Right forelimb (tissue), 1 donor: ENCODE results near the gene UROC1.

Experiments
- DNase-seq: peaks from one replicate; pipeline ENCODE4 v3.0.0-alpha.2; 2018

UROC1 gene

DNA sequence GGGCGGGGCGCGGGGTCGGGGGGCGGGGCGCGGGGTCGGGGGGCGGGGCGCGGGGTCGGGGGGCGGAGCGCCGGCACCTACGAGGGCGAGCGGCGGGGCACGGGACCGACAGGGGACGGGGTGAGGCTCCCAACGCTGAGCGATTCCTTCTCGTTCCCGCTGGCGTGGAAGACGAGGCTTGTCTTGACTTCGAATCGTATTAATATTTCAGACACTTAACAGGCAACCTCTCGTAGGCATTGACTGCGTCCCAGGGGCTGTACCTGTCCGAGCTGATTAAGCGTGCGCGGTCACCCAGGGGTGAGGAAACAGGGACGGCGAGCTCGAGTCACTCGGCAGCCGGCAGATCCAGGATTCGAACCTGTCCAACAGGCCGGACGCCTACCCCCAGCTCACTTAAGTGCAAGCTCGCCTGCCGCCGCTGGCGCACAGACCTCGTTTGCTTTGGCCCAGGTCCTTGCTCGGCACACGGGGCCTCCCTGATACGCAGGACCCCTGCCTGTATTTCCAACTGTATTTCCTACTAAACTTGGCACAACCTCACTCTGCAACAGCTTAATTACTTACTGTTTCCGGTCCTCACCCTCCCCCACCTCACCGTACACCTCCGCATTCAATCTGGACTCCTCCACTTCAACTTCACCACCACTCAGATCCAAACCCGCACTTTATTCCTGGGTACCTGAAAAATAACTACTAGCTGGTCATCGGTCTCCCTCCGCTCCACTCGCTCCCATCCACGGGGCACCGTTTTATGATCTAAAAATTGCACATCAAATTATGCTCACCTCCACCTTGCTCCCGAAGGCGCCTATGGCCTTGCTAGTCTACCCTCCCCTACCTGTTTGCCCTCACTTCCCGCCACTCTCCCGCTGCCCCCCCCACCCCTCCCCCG lies 41.2 kb downstream of the UROC1 start:
- DNase-seq, result peak; percentile 73

DNA sequence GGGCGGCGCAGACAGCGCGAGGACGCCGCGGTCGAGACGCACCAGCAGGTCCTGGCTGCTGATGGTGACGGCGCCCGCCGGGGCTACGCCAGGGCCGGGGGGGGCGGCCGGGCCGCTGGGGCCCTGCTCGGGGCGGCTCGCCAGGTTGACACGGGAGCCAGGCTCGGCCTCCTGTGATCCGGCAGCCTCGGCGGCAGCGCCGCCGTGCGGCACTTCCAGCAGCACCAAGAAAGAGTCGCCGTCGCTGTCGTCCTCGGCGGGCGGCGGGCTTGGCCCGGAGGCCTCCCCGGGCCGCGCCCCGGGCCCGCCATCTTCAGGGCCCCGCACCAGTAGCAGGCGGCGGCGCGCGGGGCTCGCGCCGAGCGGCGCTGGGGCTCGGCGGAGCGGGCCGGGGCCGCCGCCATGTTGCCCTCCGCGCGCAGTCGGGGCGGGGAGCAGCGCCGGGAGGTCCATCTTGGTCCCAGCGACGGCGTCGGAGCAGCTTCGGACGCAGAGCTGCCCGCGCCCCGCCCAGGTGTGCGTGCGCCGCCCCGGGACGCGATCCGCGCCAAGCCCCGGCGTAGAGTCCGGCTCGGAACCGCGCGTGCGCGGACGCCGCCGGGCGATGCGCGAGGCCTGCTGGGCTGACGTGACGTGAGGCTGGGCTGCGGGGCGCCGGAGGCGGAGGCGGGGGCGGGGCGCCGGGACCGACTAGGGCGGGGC lies 42.0 kb downstream of the UROC1 start, which contains the start of gene ZXDC:
ZXDC (minus strand) TSS at position 479 of the 702 bp plus-strand sequence; CDS start at position 453, 26 bp downstream.
- peak; percentile 95 for DNase-seq

DNA sequence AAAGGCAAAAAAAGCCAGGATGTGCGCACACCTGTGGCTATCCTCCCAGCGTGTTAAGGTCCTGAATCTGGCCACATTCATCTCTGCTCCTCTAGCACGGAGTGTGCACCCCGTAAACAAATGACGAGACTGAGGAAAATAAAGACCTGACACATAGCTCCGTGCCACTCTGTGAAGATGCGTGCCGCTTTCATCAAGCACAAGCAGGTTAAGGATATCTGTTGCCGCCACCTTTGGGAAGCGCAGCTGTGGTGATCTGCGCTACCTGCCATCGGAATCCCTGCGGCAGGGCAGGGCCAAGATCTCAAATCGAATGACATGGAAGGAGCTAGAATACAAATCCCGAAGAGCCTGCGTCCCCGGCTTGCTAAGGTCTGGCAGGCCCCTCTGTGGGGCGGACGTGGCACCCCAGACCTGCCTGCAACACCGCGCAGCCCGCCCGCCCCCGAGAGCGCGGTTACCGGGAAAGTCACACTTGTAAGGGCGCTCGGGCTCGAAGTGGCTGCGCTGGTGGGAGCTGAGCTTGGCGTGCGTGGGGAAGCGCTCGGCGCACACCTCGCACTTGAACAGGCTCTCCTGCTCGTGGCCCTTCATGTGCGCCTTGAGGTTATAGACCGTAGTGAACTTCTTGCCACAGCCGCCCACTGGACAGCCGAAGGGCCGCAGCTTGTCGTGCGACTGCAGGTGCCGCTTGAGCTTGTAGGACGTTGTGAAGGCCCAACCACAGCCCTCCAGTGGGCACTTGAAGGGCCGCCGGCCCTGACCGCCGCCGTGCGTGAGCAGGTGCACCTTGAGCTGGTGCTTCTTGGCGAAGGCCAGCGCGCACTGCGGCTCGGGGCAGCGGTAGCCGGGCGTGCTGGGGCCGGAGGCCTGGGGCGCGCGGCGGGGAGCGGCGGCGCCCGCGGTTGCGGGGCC lies 42.8 kb downstream of the UROC1 start:
- peak; percentile 67 for DNase-seq

- DNase-seq, result no peak
Measured at GRCh38 chr3:126473292-126474168, 44.0 kb downstream of the UROC1 start.

DNA sequence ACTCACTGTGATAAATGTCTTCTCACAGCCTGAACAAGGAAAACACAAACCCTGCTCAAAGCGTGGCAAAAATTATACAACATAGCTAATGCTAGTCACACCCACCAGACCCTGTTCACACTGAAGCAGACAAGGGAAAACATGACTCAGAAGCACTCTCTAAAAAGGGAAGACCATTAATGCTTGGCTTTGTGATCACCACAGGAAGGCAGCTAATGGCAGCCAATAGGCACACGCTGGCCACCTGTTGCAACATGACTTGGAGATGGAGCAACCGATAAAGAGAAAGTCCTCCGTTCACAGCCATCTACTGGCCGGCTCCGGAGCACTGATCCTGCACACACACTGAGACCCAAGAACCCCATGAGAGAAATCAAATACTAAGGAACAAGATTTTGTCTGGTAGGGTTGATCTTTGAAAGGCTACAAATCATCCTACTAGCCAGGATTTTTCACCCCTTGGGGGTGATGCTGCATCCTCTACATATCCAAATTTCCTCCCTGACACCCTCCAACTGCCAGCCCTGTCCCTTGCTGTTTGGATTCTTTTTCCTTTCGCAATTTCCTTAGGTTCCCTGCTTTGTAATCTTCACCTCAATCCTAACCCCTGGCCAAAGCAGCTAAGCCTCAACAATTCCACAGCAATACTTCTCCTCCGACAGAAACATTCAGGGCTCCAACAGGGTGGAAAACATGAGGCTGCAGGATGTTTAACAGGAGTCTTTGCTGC lies 45.1 kb downstream of the UROC1 start:
- DNase-seq, result no peak

DNA sequence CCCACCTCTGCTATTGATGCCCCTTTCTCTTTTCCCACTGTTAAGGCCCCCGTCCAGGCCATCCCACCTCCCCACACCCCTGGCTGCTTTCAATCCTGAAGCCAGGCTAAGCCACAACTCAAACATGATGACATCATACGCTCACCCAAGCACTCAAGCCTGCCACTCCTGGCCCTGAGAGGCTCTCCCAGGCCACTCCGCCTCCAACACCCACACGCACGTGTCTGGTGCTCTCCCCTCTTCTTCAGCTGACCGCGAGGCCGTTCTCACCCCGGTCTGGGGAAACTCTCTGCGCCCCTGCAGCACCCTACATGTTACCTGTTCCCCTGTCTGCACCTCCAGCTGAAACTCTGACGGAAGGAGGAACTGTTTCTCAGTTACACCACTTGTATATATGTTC lies 48.1 kb downstream of the UROC1 start:
- no peak for DNase-seq

- DNase-seq, result no peak
Measured at GRCh38 chr3:126468028-126468891, 49.3 kb downstream of the UROC1 start.

- DNase-seq, result no peak
Measured at GRCh38 chr3:126467611-126467955, 50.0 kb downstream of the UROC1 start.

DNA sequence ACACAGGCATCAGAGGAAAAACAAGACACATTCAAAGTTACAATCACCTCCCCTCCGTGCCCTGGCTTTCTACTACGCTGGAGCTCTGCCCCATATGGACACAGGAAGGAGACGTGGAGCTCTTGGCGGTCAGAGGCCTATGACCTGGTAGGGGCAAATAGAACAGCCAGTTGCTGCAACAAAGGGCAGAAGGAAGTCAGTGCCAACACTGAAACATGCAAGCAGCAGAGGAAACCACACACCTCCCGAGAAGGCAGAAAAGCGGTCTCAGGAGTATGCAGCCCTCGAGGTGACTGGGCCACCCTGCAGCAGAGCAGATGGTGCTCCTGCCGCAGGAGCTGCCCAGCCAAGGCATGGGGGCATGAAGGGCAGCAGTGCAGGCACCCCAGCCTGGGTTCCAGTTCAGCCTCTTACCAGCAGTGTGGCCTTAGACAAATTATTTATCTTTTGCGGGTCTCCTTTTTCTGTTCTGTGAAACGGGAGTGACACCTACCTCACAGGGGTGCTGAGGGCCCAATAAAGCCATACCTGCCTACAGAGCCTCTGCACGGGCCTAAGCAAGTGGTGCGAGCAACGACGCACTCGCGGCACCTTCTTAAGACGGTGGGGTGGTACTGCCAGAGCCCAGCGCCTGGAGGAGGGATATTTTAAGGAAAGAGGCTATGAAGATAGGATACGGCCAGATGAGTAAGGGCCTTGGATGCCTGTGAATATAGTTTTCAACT lies 50.5 kb downstream of the UROC1 start:
- DNase-seq, result no peak

GRCh38 chr3:126465928-126466544 lies 51.5 kb downstream of the UROC1 start:
- DNase-seq, result no peak

- no peak for DNase-seq
Measured at GRCh38 chr3:126464997-126465396, 52.6 kb downstream of the UROC1 start.

DNA sequence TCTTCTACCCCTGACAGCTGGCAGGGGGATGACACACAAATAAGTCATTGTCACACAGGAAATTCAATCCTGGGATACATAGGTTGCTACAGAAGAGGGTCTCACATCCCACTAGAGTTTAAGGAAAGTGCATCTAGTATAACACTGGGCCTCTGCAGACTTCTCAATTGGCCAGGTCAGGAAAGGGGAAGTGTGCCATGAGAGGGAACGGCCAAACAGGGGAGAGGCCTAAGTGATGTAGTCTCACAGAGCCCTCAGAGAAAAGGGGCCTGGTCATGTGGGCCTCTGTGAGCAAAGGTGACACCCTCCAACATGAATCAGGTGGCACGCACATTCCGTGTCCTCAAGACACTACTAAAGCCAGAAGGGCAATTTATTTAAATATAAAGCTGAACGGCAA lies 53.1 kb downstream of the UROC1 start:
- no peak for DNase-seq

DNA sequence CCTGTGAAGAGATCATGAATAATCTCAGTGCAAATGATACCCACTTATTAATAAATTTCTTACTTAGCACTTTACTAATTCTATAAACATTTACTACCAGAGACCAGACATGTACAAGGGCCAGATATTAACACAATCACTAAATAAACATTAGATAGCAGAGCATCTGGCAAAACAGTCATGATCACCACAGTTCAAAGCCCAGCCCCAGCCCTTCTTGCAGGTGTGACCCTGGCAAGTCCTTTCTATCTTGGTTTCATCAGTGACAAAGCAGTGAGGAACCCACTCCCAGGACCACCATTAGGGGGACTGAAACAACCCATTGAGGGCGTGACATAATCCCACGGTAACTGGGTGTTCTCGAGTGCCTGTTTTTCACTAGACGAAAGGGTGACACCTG lies 53.5 kb downstream of the UROC1 start:
- DNase-seq, result no peak

GRCh38 chr3:126463521-126463920 lies 54.1 kb downstream of the UROC1 start:
- DNase-seq, result no peak

GRCh38 chr3:126461450-126462070 lies 56.0 kb downstream of the UROC1 start:
- DNase-seq, result no peak

GRCh38 chr3:126460381-126460780 lies 57.2 kb downstream of the UROC1 start:
- no peak for DNase-seq

DNA sequence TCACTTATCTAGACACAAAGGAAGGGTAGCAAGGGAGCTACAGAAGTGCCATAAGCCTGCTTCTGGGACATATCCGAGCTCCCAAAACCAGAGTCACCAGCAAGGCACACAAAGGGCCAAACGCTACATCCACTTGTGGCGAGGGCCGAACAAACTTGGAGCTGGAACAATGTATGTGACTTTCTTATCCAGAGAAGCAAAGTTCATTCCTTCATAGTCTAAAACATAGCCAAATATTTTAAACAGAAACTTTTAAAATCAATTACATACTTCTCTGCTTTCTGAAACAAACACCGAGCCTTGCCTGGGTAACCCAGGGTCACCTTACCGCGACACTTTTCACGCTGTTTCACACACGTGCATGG lies 57.8 kb downstream of the UROC1 start:
- DNase-seq, result no peak

GRCh38 chr3:126459111-126459762 lies 58.3 kb downstream of the UROC1 start:
- no peak for DNase-seq
